GM12878 (cell line): ENCODE measurements around the gene ODAD4. TPM values are rescaled to one million over a fixed set of nuclear protein-coding genes. Genes with fewer than 3 reads are reported as not detected.

Experiments
- ATAC-seq: fragments of 200-7000 bp; cut with Tn5 transposase; 3 replicates; pipeline ENCODE4 v1.9.1; 2020; ENCODE audit warnings: mild to moderate bottlenecking, moderate library complexity
- BruUV-seq: library from RNA; stranded (reverse); fragments of 400-500 nt; replicated peaks from 2 replicates; lab custom pipeline; 2021; lab: Mats Ljungman, UMichigan
- CTCF ChIA-PET: fragments of 300-600 bp; sonication (Branson Sonifier 250); formaldehyde crosslinking; extraction: SDS; loops from one replicate; lab custom pipeline; 2021; ENCODE audit warnings: inconsistent platforms; lab: Yijun Ruan, JAX
- POLR2A ChIA-PET: fragments of 350-600 bp; formaldehyde crosslinking; extraction: SDS; loops from one replicate; lab custom pipeline; 2021; ENCODE audit warnings: inconsistent platforms; lab: Charles Lee
- RAD21 ChIA-PET: fragments of 300-600 bp; sonication (Branson Sonifier 250); formaldehyde crosslinking; loops from one replicate; lab custom pipeline; 2023; ENCODE audit warnings: antibody characterized with exemption; ENCODE audit not compliant: unreplicated experiment; lab: Charles Lee
- SMC1A ChIA-PET: fragments of 300-600 bp; sonication (Branson Sonifier 250); formaldehyde crosslinking; loops from one replicate; lab custom pipeline; 2023; ENCODE audit not compliant: unreplicated experiment, uncharacterized antibody; lab: Charles Lee
- DNase-seq: peaks from one replicate; pipeline ENCODE4 v3.0.0-alpha.2; 2011; ENCODE audit warnings: low read depth, low spot score
- FAIRE-seq: peaks from 3 replicates; lab custom pipeline; 2011; peaks lifted over from hg19 to GRCh38; lab: Jason Lieb, UNC
- H2AFZ ChIP-seq: 2 replicates; pipeline ENCODE4 v1.6.0; 2011; ENCODE audit warnings: low read depth, low read length, control low read depth; ENCODE audit not compliant: control insufficient read depth
- H3K27ac ChIP-seq: 2 replicates; pipeline ENCODE4 v1.5.1; 2011; ENCODE audit warnings: control low read depth; ENCODE audit not compliant: control insufficient read depth, insufficient read depth
- H3K27me3 ChIP-seq, 2 experiments: replicated peaks in 1 of 2; 2 replicates each; pipeline versions ENCODE4 v1.6.0 to v1.6.1; 2011; ENCODE audit warnings: low read length in 1 of 2; ENCODE audit not compliant: control insufficient read depth in 2 of 2, insufficient read depth in 2 of 2
- H3K36me3 ChIP-seq, 2 experiments: 2 replicates each; pipeline ENCODE4 v1.5.1; 2011; ENCODE audit warnings: low read length in 1 of 2; ENCODE audit not compliant: control insufficient read depth in 2 of 2, insufficient read depth in 2 of 2
- H3K4me1 ChIP-seq: 2 replicates; pipeline ENCODE4 v1.6.1; 2011; ENCODE audit warnings: mild to moderate bottlenecking, low read length, moderate library complexity, mixed read lengths; ENCODE audit not compliant: control insufficient read depth, insufficient read depth
- H3K4me2 ChIP-seq: 2 replicates; pipeline ENCODE4 v1.6.0; 2011; ENCODE audit warnings: control low read depth; ENCODE audit not compliant: control insufficient read depth, insufficient read depth
- H3K4me3 ChIP-seq: fragments of 200-600 bp; sonication (generic); 2 replicates; pipeline ENCODE4 v1.5.1; 2016
- H3K79me2 ChIP-seq: 2 replicates; pipeline ENCODE4 v1.6.0; 2011; ENCODE audit warnings: low read length; ENCODE audit not compliant: control insufficient read depth, insufficient read depth
- H3K9ac ChIP-seq: 2 replicates; pipeline ENCODE4 v1.8.0; 2011; ENCODE audit warnings: low read length, control low read depth, mixed read lengths; ENCODE audit not compliant: control insufficient read depth, insufficient read depth
- H3K9me3 ChIP-seq: replicated peaks from 3 replicates; pipeline ENCODE4 v1.5.1; 2011; ENCODE audit warnings: mild to moderate bottlenecking, low read length; ENCODE audit not compliant: control insufficient read depth, insufficient read depth
- H4K20me1 ChIP-seq: 2 replicates; pipeline ENCODE4 v1.6.0; 2011; ENCODE audit not compliant: control insufficient read depth, insufficient read depth
- CBX3 ChIP-seq: fragments of 200-600 bp; sonication (generic); IDR thresholded peaks from 2 replicates; pipeline ENCODE4 v1.6.1; 2016; ENCODE audit warnings: low read depth, borderline replicate concordance
- JUND ChIP-seq: IDR thresholded peaks from 2 replicates; pipeline ENCODE4 v1.6.1; 2012; ENCODE audit warnings: low read depth, mild to moderate bottlenecking, low read length, improper control_type of control experiment, moderate library complexity
- MTA2 ChIP-seq: fragments of 450-650 bp; IDR thresholded peaks from 2 replicates; pipeline ENCODE4 v1.6.1; 2016; ENCODE audit warnings: low read depth, mild to moderate bottlenecking, moderate library complexity
- MYC ChIP-seq: IDR thresholded peaks from 2 replicates; pipeline ENCODE4 v1.6.1; 2011; ENCODE audit warnings: mild to moderate bottlenecking, low read length, moderate library complexity, inconsistent platforms; ENCODE audit not compliant: insufficient read depth, insufficient replicate concordance, insufficient read length, severe bottlenecking
- NR2C1 ChIP-seq: fragments of 450-650 bp; IDR thresholded peaks from 2 replicates; pipeline ENCODE4 v1.6.1; 2017; ENCODE audit warnings: antibody characterized with exemption, mild to moderate bottlenecking, moderate library complexity
- PAX8 ChIP-seq: fragments of 450-650 bp; IDR thresholded peaks from 2 replicates; pipeline ENCODE4 v1.6.1; 2017; ENCODE audit warnings: mild to moderate bottlenecking, moderate library complexity
- RFX5 ChIP-seq: IDR thresholded peaks from 2 replicates; pipeline ENCODE4 v1.6.1; 2011; ENCODE audit warnings: low read depth, low read length, improper control_type of control experiment
- RUNX3 ChIP-seq: IDR thresholded peaks from 2 replicates; pipeline ENCODE4 v1.6.1; 2012; ENCODE audit warnings: low read length, inconsistent platforms
- SMAD1 ChIP-seq: fragments of 450-650 bp; IDR thresholded peaks from 2 replicates; pipeline ENCODE4 v1.6.1; 2018; ENCODE audit warnings: mild to moderate bottlenecking, low read depth; ENCODE audit not compliant: partially characterized antibody
- WGBS: methylation state at CpG from one replicate; pipeline ENCODE4 v1.1.6; 2016; ENCODE audit warnings: low lambda C conversion rate; ENCODE audit not compliant: insufficient replicate concordance, insufficient coverage; ENCODE audit errors: missing lambda C conversion rate; 5-methylcytosine and 5-hydroxymethylcytosine counted together
- in situ Hi-C: fragments of 300-500 bp; cut with MboI; formaldehyde crosslinking; loops from 9 replicates; pipeline ENCODE4 v1.14.3; 2018; ENCODE audit warnings: mixed read lengths
- intact Hi-C: fragments of 100-400 bp; cut with micrococcal nuclease; formaldehyde crosslinking; loops from one replicate; pipeline ENCODE4 v1.14.2; 2022; ENCODE audit not compliant: unreplicated experiment
- polyA plus RNA-seq, 11 experiments: library from polyadenylated mRNA; depleted of rRNA in 4 of 11; unstranded in 6 of 11; stranded (reverse) in 5 of 11; fragments of >200 nt; fragmentation: Nextera tagmentation in 4 of 11; fragmentation: Illumina TruSeq in 1 of 11; extraction: Ambion mirVana in 4 of 11; extraction: Trizol in 1 of 11; gene quantifications; 1 replicate in 1 of 11; 2 replicates in 10 of 11; pipeline versions ENCODE4 v1.2.1 to v1.2.3, GENCODE V29; 2011 to 2016; ENCODE audit warnings: inconsistent platforms in 2 of 11, missing spikeins in 2 of 11, low read depth in 1 of 11
- total RNA-seq, 4 experiments: library from RNA; depleted of rRNA in 3 of 4; stranded (reverse); fragments of >200 nt in 3 of 4; fragmentation: Illumina TruSeq in 1 of 4; extraction: Trizol in 1 of 4; gene quantifications; 2 replicates each; pipeline versions ENCODE4 v1.2.1 to v1.2.3, GENCODE V29; 2013 to 2021
- TF ChIP-seq, protein P1 (sequence below): fragments of 450-650 bp; IDR thresholded peaks from 2 replicates; pipeline ENCODE4 v1.6.1; 2017; ENCODE audit warnings: mild to moderate bottlenecking, low read depth, inconsistent platforms; ENCODE audit not compliant: poor library complexity, severe bottlenecking

ODAD4 gene
- total and polyA plus RNA-seq, 10 of the 15 experiments (the other 5 are each of a cell fraction or from before 2014, with no cell fraction given), result 0.10 to 0.73 (median 0.35) TPM

DNA sequence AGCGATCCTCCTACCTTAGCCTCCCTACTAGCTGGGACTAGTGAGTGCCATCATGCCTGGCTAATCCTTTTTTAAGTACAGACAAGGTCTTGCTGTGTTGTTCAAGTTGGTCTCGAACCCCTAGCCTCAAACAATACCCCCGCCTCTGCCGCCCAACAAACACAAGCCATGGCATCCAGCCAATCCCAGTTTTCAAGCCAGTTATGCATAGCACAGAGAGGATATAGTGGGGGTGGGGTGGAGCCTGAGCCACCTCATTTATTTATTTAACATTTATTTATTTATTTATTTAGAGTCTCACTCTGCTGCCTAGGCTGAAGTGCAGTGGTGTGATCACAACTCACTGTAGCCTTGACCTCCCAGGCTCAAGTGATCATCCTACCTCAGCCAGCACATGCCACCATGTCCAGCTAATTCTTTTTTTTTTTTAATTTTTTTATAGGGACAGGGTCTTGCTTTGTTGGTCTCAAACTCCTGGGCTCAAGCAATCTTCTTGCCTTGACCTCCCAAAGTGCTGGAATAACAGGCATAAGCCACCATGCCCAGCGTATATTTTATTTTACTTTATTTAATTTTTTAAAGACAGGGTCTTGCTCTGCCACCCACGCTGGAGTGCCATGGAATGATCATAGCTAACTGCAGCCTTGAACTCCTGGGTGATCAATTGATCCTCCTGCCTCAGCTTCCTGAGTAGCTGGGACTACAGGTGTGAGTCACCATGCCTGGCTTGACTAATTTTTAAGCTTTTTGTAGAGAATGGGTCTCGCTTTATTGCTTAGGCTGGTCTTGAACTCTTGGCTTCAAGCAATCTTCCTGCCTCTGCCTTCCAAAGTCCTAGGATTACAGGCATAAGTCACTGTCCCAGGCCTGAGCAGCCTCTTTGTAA, 39.0 kb upstream of the ODAD4 start:
- no peak overlapping the region for H3K4me3 ChIP-seq
- ChIA-PET SMC1A (no interaction called here), CTCF (interaction anchor here (1.1 kb wide), 1 partner anchor 10 kb away, joined by 3 read pairs; no protein-coding TSS in a partner anchor), RAD21 (no interaction called here), POLR2A (interaction anchor here (0.5 to 0.6 kb wide), 2 partner anchors 10 to 53 kb away, joined by 3 to 6 read pairs; no protein-coding TSS in a partner anchor)
- BruUV-seq, result no TSS peak
- H3K36me3 ChIP-seq, result peaks cover 27 to 37% of the 10 kb centered on the region in 2 experiments
- H2AFZ ChIP-seq, result no peak overlapping the region
- in situ Hi-C loops, result no loop called here
- no peak for FAIRE-seq
- no peak for ATAC-seq
- H3K79me2 ChIP-seq, result no peaks in the 10 kb centered on the region
- no peak overlapping the region for H3K4me2 ChIP-seq
- H3K9me3 ChIP-seq, result no peaks in the 10 kb centered on the region
- no peaks in the 10 kb centered on the region for H4K20me1 ChIP-seq
- H3K9ac ChIP-seq, result no peak overlapping the region
- intact Hi-C loops, result no loop called here
- TF ChIP-seq MTA2 (no peak), CBX3 (no peak), SMAD1 (no peak), RFX5 (no peak), JUND (no peak), RUNX3 (no peak), NR2C1 (no peak), PAX8 (no peak), MYC (no peak)
- TF ChIP-seq, protein P1, sequence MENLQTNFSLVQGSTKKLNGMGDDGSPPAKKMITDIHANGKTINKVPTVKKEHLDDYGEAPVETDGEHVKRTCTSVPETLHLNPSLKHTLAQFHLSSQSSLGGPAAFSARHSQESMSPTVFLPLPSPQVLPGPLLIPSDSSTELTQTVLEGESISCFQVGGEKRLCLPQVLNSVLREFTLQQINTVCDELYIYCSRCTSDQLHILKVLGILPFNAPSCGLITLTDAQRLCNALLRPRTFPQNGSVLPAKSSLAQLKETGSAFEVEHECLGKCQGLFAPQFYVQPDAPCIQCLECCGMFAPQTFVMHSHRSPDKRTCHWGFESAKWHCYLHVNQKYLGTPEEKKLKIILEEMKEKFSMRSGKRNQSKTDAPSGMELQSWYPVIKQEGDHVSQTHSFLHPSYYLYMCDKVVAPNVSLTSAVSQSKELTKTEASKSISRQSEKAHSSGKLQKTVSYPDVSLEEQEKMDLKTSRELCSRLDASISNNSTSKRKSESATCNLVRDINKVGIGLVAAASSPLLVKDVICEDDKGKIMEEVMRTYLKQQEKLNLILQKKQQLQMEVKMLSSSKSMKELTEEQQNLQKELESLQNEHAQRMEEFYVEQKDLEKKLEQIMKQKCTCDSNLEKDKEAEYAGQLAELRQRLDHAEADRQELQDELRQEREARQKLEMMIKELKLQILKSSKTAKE, result no peak
- WGBS, result 98% methylated on average over 7 of the region's 7 CpGs
- H3K27ac ChIP-seq, result no peak overlapping the region
- DNase-seq, result no peak
- no peaks in the 10 kb centered on the region for H3K27me3 ChIP-seq
- H3K4me1 ChIP-seq, result no peaks in the 10 kb centered on the region
